NT2/D1 (cell line): ENCODE results near the gene ACADM.

Source experiments
- DNase-seq: peaks from one replicate; pipeline ENCODE4 v3.0.0-alpha.2; 2011; ENCODE audit warnings: low read depth, low spot score
- H3K27me3 ChIP-seq: 2 replicates; pipeline ENCODE4 v1.6.0; 2011; ENCODE audit warnings: mild to moderate bottlenecking; ENCODE audit not compliant: insufficient read length, insufficient read depth
- H3K36me3 ChIP-seq: 2 replicates; pipeline ENCODE4 v1.6.1; 2011; ENCODE audit warnings: mild to moderate bottlenecking, low read length, mixed read lengths; ENCODE audit not compliant: insufficient read depth, insufficient read length
- H3K4me1 ChIP-seq: 2 replicates; pipeline ENCODE4 v1.5.1; 2011; ENCODE audit not compliant: insufficient read depth, insufficient read length
- H3K4me3 ChIP-seq: 2 replicates; pipeline ENCODE4 v1.5.1; 2011; ENCODE audit warnings: low read depth; ENCODE audit not compliant: insufficient read length
- H3K9ac ChIP-seq: 2 replicates; pipeline ENCODE4 v1.6.0; 2011; ENCODE audit warnings: low read depth; ENCODE audit not compliant: insufficient read length
- H3K9me3 ChIP-seq: 2 replicates; pipeline ENCODE4 v1.5.1; 2011; ENCODE audit warnings: mild to moderate bottlenecking, low read length; ENCODE audit not compliant: insufficient read depth
- SUZ12 ChIP-seq: IDR thresholded peaks from 2 replicates; pipeline ENCODE4 v1.6.1; 2011; ENCODE audit not compliant: insufficient read length, insufficient read depth; ENCODE audit errors: extremely low read depth
- YY1 ChIP-seq: IDR thresholded peaks from 2 replicates; pipeline ENCODE4 v1.6.1; 2011; ENCODE audit not compliant: insufficient read length, insufficient read depth
- ZNF274 ChIP-seq: IDR thresholded peaks from 2 replicates; pipeline ENCODE4 v1.6.1; 2011; ENCODE audit warnings: mild to moderate bottlenecking, low read depth, low read length

The ACADM gene

DNA sequence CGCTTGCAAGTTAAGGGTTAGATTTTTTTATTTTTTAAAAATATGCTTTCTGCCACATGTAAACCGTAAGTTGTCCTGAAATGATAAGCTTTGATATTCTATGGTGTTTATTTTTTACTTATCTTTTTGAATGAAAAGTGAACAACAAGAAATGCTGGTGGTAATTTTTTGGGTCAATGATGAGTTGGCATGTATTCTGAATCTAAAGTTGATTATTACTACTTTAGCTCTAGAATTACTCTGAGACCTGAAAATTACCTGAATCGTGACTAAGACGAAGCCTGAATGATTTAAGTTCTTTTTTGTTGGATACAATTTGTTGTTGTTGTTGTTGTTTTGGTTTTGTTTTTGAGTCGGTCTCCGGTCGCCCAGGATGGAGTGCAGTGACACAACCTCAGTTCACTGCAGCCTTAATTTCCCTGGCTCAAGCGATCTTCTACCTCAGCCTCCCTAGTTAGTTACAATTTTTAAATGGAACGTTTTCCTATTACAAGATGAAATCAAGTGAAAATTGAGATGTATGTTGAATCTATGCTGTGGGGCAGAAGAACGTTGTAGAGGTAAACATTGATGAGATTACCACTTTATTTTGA lies 62.5 kb downstream of the ACADM start:
- H3K4me3 ChIP-seq = peak overlapping the region; percentile 99
- no peaks in the 10 kb centered on the region for H3K4me1 ChIP-seq
- peaks cover 57% of the 10 kb centered on the region for H3K36me3 ChIP-seq
- no peak for TF ChIP-seq YY1
- TF ChIP-seq SUZ12 = no peak
- TF ChIP-seq ZNF274 = no peak
- no peaks in the 10 kb centered on the region for H3K27me3 ChIP-seq
- peak overlapping the region; percentile 100 for H3K9ac ChIP-seq
- H3K9me3 ChIP-seq = no peaks in the 10 kb centered on the region
- no peak for DNase-seq

DNA sequence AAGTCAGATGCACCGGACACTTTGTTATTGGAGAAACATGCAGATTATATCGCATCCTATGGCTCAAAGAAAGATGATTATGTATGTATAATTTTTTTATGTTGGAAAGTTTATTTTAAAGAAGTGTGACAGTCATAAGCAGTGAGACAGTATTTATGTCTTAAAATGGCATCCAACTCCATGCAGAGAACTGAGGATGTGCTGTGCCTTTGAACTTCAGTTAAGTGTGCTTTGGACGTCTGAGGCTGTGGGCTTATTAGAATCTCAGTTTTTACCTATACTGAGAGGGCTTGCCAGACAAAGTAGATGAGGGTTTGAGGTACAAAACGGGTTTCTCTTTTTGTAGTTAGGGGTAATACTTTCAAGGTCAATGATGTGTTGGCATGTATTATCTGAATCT lies 63.0 kb downstream of the ACADM start:
- no peaks in the 10 kb centered on the region for H3K4me1 ChIP-seq
- peak overlapping the region; percentile 100 for H3K9ac ChIP-seq
- no peak for DNase-seq
- H3K4me3 ChIP-seq = peak overlapping the region; percentile 99
- no peak for TF ChIP-seq SUZ12
- no peak for TF ChIP-seq YY1
- no peak for TF ChIP-seq ZNF274
- no peaks in the 10 kb centered on the region for H3K9me3 ChIP-seq
- no peaks in the 10 kb centered on the region for H3K27me3 ChIP-seq
- peaks cover 62% of the 10 kb centered on the region for H3K36me3 ChIP-seq

DNA sequence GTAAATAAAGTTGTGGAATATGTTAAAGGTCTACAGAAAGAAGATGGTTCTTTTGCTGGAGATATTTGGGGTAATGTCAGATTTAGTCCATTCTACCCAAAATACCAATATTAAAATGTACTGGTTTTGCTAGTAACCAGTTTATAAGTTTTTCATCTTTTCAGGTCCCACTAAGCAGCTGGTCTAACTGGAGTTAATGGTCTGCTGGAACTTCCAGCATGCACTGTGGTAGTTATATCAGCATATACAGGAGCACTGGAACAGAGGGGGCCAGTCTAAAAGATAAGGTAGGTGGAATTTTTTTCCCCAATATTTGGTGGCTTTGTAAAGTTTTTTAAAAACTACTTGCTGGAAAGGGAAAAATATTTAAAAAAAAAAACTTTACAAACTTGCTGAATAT lies 65.5 kb downstream of the ACADM start:
- DNase-seq = no peak
- Histone ChIP-seq H3K36me3 (peaks cover 87% of the 10 kb centered on the region), H3K9ac (peak overlapping the region; percentile 53), H3K4me3 (no peak overlapping the region), H3K27me3 (no peaks in the 10 kb centered on the region), H3K4me1 (no peaks in the 10 kb centered on the region), H3K9me3 (no peaks in the 10 kb centered on the region)
- no peak for TF ChIP-seq YY1
- TF ChIP-seq SUZ12 = no peak

DNA sequence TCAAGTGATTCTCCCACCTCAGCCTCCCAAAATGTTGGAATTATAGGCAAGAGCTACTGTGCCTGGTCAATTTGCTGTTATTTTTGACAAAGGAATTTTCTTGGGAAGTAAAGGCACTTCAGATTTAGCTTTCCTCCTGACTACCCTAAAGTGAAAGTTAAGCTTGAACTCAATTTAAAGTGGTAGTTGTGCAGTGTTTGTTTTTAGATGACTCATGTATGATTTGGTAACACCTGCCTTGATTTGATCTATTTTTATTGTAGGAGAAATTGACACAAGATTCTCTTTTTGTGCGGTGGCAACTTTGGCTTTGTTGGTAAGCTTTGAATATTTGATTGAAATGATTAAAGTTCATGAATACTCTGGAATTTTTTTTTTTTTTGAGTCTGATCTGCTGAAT lies 66.5 kb downstream of the ACADM start:
- H3K9me3 ChIP-seq = no peaks in the 10 kb centered on the region
- H3K4me1 ChIP-seq = no peaks in the 10 kb centered on the region
- peaks cover 97% of the 10 kb centered on the region for H3K36me3 ChIP-seq
- H3K27me3 ChIP-seq = no peaks in the 10 kb centered on the region
- H3K4me3 ChIP-seq = no peak overlapping the region
- TF ChIP-seq ZNF274 (no peak), SUZ12 (no peak), YY1 (no peak)
- peak overlapping the region; percentile 14 for H3K9ac ChIP-seq
- DNase-seq = no peak

DNA sequence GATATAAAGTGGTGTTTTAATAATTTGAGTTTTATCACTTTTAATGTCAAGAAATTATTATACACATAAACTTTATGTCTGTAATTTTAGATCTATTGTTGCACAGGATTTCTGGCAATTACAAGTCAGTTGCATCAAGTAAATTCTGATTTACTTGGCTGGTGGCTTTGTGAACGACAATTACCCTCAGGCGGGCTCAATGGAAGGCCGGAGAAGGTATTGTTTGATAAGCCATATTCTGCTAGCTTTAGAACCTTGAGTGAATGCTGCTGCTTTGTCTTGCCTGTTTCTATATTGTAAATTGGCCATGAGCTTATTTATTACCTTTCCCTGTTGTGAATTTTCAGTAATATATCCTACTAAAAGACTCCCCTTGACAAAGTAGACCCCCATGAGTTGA lies 67.6 kb downstream of the ACADM start:
- no peaks in the 10 kb centered on the region for H3K9me3 ChIP-seq
- H3K9ac ChIP-seq = no peak overlapping the region
- DNase-seq = no peak
- H3K4me1 ChIP-seq = no peaks in the 10 kb centered on the region
- H3K36me3 ChIP-seq = peaks cover 100% of the 10 kb centered on the region
- no peak for TF ChIP-seq ZNF274
- TF ChIP-seq SUZ12 = no peak
- no peak for TF ChIP-seq YY1
- no peak overlapping the region for H3K4me3 ChIP-seq
- no peaks in the 10 kb centered on the region for H3K27me3 ChIP-seq

DNA sequence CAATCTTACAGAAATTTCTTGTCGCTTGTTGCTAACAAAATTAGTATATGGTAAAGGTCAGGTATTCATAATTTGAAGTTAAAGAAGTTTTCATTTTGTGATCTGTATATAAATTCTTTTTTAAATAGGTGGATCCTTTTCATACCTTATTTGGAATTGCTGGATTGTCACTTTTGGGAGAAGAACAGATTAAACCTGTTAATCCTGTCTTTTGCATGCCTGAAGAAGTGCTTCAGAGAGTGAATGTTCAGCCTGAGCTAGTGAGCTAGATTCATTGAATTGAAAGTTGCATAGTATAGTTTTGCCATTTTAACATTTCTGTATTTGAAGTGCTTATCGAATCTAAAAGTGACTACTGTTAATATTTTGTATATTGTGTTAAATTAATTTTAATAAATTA lies 69.9 kb downstream of the ACADM start:
- Histone ChIP-seq H3K9ac (no peak overlapping the region), H3K9me3 (no peaks in the 10 kb centered on the region), H3K4me1 (no peaks in the 10 kb centered on the region), H3K27me3 (no peaks in the 10 kb centered on the region), H3K36me3 (peaks cover 91% of the 10 kb centered on the region), H3K4me3 (no peak overlapping the region)
- DNase-seq = no peak
- TF ChIP-seq ZNF274 (no peak), YY1 (no peak), SUZ12 (no peak)

DNA sequence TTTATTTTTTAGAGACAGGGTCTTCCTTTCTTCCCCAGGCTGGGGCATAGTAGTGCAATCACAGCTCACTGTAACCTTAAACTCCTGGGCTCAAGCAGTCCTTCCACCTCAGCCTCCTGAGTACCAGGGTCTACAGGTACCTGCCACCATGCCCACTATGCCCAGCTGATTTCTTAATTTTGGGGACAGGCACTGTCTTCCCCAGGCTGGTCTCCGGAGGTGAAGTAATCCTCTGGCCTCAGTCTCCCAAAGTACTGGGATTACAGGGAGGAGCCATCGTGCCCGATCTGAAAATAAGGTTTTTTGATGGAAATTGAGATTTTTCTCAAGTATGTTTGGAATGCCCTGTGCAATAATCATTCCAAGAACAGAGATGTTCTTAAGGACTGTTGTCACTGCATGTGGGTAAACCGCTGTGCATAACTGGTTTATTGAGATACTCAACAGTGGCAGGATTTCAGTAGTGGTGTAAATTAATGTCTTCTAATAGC lies 71.2 kb downstream of the ACADM start:
- Histone ChIP-seq H3K9me3 (no peaks in the 10 kb centered on the region), H3K9ac (no peak overlapping the region), H3K27me3 (no peaks in the 10 kb centered on the region), H3K4me1 (no peaks in the 10 kb centered on the region), H3K36me3 (peaks cover 78% of the 10 kb centered on the region), H3K4me3 (no peak overlapping the region)
- DNase-seq = no peak
- TF ChIP-seq YY1 (no peak), SUZ12 (no peak), ZNF274 (no peak)
